ENCODE measurements around the gene ACER3.

DNA sequence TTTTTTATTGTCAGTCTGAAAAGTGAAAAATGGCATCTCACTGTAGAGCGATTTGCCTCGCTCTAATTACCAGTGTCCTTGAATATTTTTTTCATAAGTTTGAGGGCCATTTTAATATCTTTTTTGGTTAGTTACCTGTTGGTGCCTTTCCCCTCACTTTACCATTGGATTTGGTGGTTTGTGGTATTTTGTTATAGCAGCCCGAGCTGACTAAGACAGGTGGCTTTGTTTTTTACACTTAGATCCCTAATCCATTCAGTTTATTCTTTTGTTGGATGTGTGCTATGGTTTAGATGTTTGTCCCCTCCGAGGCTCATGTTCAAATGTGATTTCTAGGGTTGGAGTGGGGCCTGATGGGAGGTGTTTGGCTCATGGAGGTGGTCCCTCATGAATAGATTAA lies 199.5 kb downstream of the ACER3 start:
- TF ChIP-seq EP300 (conservative IDR thresholded peaks at IDR 0.05; ENCODE audit: poor library complexity, severe bottlenecking) (no peak), TAF1 (IDR thresholded peaks at IDR 0.05; ENCODE audit: low read depth) (no peak), CTCF (IDR thresholded peaks at IDR 0.05; ENCODE audit: poor library complexity, severe bottlenecking) (no peak), POLR2AphosphoS5 (IDR thresholded peaks at IDR 0.05) (no peak), RAD21 (conservative IDR thresholded peaks at IDR 0.05) (no peak), EZH2 (IDR thresholded peaks at IDR 0.05; ENCODE audit: borderline replicate concordance, insufficient read depth, low read length, poor library complexity, severe bottlenecking) (no peak)
